ELF-1 (cell line): ENCODE measurements around the gene ZFP36.

ENCODE experiments used
- DNase-seq: peaks from one replicate; pipeline ENCODE4 v3.0.0-alpha.2; 2016; ENCODE audit warnings: low read depth, low spot score

The ZFP36 gene

DNA sequence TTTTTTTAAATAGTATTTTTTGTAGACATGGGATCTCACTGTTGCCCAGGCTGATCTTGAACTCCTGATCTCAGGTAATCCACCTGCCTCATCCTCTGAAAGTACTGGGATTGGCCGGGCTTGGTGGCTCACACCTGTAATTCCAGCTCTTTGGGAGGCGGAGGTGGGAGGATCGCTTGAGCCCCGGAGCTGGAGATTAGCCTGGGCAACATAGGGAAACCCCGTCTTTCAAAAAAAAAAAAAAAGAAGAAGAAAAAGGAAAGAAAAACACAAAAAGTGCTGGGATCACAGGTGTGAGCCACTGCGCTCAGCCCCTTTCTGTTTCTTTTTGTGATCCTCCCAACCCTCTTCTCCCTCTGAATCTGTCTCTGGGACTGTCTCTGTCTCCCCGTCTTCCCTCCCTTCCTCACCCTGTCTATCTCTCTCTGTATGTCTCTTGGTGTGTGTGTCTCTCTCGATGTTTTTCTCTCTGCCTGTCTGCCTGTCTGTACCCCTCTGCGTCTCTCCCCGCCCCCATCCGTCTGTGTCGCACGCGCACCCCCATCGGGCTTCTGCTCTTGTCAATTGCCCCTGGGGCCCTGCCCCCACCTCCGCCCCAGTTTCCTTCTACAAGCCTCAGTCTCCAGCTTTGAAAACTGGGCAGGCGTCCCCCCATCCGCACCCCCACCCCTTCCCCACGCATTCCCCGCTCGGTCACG, 540 bp upstream of the ZFP36 start:
- DNase-seq: no peak

DNA sequence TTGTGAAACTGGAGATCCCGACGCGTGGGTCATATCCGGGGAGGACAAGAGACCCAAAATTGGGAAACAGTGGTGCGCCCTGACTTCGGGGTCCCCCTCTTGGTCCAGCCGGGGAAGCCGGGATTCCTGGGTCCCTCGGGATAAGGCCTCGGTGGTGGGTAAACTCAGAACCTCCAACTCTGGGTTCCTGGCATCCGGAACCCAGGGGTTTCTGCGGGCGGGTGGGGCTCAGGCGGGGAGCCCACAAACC, 688 bp downstream of the ZFP36 start:
- no peak for DNase-seq

DNA sequence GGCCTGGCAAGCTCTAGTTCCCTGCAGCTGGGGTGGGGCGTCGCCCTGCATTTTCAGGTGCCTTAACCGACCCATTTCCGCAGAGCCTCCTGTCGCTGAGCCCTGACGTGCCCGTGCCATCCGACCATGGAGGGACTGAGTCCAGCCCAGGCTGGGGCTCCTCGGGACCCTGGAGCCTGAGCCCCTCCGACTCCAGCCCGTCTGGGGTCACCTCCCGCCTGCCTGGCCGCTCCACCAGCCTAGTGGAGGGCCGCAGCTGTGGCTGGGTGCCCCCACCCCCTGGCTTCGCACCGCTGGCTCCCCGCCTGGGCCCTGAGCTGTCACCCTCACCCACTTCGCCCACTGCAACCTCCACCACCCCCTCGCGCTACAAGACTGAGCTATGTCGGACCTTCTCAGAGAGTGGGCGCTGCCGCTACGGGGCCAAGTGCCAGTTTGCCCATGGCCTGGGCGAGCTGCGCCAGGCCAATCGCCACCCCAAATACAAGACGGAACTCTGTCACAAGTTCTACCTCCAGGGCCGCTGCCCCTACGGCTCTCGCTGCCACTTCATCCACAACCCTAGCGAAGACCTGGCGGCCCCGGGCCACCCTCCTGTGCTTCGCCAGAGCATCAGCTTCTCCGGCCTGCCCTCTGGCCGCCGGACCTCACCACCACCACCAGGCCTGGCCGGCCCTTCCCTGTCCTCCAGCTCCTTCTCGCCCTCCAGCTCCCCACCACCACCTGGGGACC, 1.2 kb downstream of the ZFP36 start:
- no peak for DNase-seq

DNA sequence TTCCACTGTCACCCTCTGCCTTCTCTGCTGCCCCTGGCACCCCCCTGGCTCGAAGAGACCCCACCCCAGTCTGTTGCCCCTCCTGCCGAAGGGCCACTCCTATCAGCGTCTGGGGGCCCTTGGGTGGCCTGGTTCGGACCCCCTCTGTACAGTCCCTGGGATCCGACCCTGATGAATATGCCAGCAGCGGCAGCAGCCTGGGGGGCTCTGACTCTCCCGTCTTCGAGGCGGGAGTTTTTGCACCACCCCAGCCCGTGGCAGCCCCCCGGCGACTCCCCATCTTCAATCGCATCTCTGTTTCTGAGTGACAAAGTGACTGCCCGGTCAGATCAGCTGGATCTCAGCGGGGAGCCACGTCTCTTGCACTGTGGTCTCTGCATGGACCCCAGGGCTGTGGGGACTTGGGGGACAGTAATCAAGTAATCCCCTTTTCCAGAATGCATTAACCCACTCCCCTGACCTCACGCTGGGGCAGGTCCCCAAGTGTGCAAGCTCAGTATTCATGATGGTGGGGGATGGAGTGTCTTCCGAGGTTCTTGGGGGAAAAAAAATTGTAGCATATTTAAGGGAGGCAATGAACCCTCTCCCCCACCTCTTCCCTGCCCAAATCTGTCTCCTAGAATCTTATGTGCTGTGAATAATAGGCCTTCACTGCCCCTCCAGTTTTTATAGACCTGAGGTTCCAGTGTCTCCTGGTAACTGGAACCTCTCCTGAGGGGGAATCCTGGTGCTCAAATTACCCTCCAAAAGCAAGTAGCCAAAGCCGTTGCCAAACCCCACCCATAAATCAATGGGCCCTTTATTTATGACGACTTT, 2.0 kb downstream of the ZFP36 start:
- DNase-seq: no peak

DNA sequence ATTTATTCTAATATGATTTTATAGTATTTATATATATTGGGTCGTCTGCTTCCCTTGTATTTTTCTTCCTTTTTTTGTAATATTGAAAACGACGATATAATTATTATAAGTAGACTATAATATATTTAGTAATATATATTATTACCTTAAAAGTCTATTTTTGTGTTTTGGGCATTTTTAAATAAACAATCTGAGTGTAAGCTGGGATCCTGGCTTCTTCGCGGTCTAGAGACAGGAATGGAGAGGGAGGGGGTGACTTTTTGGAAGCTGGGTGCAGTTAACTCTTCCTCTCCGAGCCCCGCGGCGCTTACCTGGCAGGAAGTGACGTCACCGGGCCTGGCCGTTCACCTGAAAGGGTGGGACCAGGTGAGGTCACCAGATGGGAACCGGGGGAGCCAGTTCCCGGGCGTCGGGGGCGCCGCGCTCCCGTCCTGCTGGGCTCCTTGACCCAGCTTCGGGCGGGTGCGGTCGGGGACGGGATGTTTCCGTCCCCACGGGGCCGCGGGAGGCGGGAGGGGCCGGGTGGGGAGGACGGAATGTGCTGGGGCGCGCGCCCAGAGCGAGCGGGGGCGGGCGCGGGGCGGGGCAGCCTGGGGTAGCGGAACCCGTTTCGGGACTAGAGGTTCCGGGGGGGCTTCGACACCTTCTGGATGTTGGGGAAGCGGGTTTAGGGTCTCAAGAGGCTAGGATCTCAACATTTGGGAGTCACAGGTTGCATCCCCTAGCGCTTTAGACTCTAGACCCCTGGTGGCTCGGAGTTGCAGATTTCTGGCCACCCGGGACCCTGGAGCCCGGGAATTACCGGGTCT, 2.8 kb downstream of the ZFP36 start:
- DNase-seq: peak; percentile 87

DNA sequence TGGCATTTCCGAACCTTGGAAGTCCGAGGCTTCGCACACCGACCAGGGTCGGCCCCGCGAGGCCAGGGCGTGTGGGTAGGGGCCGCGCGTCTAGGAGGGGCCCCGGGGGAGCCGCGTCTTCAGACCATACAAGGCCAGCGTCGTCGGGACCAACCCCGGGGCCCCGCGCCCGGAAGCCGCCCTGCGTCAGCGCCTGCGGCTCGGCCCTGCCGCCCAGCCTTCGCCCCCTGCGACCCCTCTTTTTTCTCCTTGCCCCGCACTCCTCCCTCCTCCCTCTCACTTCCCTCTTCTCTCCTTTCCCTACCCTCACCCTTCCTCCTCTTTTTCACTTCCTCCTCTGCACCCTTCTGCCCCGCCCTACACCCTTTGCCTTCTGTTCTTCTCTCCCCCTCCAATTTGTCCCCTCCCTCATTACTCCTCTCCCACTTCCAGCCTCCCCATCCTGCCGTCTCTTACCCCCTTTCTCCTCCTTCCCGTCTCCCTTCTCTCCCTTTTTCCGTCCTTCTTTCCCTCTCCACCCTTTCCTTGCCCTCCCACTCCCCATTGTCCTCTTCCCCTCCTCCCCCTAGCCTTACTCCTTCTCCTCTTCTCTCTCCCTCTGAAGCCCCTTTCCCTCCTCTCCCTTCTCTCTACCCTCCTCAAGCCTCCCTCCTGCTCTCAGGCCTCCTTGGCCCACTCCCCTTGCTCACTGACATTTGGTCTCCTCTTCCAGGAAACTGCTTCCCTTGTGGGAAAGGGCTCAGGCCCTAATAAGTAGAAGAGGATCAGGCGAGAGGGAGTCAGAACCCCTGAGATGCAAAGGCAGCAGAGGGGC, 3.6 kb downstream of the ZFP36 start:
- DNase-seq: peak; percentile 67

DNA sequence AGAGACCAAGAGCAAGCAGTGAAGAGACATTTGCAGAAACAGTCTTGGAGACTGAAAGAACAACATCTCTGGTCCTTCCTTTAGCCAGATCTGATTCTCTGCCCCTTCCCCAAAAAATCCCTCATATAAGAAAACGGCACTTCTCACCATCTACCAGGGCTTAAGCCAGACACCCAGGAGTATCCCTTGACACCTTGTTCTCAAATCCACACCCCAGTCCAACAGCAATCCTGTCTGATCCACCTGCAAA, 4.1 kb downstream of the ZFP36 start:
- no peak for DNase-seq

DNA sequence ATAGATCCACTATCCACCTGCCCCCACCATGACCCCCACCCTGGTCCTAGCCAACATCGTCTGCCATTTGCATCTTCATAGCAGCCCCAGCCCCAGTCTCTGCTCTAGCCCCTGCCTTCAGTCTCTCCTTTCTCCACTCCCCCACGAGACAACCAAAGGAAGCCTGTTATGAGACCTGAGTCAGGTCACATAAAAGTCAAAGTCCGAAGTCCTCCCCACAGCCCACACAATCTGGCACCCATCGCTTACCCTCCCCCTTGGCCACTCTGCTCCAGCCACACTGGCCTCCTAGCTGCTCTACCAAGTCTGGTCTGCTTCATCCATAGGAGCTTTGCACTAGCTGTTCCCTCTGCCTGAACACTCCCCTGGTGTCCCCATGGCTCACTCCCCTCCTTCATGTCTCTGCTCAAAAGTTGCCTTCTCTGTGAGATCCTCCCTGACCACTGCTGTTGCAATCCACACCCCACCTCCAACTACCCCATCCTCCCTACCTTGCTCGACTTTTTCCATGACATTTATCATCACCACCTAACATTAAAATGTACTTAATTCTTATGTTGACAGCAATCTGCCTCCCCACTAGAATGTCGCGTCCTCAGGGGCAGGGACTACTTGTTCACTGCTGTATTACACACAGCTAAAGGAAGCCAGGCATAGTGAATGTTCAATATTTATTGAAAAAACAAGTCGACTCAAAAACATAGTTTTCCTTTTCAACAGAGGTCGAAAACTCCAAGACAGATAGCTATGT, 4.6 kb downstream of the ZFP36 start:
- DNase-seq: peak; percentile 29

DNA sequence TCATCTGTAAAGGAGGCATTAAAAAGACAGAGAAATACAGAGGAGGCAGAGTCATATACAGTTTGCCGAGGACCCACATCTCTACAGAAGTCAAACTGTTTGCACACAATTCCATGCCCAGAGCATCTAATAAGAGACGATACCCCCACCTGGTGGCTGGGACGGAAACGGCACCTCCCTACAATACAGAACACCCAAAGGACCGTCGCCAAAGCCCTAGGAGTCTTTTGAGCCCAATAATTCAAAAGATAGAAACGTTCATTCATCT, 5.1 kb downstream of the ZFP36 start:
- no peak for DNase-seq

DNA sequence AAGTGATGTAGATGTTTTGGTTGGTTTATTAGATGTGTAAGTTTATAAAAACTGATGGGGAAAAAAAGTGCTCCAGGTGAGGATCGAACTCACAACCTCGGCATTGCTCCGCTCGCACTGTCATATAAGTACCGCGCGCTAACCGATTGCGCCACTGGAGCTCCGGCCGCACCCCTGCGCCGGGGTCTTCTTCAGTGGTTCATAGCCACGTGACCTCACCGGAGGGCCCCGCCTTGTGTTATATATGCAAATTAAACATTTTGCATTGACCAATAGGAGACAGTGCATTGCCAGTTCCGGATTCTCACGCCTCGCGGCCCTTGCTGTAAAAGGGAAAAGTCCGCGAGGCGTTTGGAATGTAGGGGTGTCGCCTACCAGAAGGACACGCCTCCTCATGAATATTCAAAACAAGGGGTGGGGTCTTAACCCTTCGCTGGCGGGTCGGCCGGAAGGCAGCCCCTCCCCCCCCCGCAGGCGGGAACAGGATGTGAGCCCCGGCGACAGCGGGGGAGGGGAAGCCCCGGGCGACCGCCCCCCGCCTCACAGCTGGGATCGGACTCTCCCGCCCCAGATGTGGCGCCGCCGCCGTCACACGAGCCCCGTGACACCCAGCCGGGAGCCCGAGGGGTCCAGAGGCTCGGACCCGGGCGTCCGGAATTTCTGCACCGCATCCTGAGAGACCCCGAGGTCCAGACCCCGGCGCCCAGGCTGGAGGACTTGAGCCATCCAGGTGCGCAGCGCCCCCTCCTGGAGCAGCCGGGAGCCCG, 5.6 kb downstream of the ZFP36 start, which contains the start of gene PLEKHG2:
TSS of gene PLEKHG2 (plus strand) at position 570 of the 767 bp plus-strand sequence. CDS start 1,418 bp downstream, outside the sequence.
- DNase-seq: peak; percentile 100

DNA sequence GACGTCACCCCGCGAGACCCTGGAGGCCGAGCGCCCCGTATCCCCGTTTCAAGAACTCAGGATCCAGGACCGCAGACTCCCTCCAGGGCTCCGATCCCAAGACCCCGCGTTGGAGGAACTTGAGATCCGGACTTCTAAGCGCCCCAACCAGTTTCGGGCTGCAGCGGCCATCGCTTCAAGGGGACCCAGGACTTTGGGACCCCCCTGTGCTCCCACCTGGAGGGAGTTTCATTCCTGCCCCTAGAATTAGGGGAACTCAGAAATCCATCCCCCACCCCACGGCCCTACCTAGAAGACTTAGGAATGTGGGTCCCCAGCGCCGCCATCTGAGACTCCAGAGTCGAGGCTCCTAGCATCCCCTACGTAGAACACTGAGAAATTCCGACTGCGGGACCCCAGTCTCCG, 6.2 kb downstream of the ZFP36 start:
- DNase-seq: no peak

DNA sequence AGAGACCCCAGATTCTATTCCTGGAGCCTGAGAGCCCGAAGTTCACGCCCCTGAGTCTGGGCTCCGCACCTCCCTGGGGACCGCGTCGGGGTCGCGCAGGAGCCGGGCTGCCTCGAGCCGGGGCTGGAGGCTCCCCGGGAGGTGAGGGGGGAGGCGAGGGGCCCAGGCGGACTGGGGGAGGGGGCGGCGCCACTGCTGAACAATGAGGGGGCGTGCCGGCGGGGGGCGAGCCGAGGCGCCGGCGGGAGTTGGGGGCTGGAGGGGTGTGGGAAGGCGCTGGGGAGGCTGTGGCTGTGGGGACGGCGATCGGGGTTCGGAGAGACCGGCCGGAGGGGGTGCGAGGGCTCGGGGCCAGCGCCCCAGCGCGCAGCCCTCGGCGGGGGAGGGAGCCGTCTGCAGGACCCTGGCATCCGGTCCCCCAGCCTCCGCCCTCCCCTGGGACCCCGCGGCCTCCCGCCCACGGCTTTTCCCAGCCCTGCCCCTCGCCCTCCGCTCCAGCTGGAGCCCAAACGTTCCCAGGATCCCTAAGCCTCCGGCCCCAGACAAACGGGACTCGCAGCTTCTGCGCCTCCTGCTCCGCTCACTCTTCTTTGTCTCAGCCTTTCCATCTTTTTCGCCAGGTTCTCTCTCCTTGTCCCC, 6.7 kb downstream of the ZFP36 start:
- no peak for DNase-seq

DNA sequence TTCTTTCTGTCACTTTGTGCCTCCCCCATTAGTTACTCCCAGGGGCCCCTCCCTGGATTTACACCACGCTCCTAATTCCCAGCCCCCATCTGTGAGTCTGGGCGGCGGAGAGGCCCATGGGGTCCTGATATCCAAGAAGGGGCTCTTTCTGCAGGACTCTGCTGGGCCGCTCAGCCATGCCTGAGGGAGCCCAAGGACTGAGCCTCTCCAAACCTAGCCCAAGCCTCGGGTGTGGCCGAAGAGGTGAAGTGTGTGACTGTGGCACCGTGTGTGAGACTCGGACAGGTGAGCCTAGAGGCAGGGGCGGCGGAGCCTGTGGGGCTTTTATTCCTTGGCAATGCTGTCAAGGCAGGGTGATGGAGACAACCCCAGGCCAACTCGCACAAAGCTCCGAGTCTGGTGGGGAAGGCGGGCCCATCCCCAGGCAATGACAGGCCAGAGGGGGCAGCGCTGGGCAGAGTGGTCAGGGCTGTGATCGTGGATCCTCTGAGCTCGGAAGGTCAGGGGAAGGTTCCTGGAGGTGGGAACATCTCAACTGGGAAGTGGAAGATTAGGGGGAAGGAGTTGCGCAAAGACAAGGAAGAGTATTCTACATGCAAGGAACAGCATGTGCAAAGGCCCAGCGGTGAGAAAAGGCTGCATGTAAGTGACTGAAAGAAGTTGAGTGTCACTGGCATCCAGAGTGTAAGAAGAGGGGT, 7.4 kb downstream of the ZFP36 start:
- no peak for DNase-seq

DNA sequence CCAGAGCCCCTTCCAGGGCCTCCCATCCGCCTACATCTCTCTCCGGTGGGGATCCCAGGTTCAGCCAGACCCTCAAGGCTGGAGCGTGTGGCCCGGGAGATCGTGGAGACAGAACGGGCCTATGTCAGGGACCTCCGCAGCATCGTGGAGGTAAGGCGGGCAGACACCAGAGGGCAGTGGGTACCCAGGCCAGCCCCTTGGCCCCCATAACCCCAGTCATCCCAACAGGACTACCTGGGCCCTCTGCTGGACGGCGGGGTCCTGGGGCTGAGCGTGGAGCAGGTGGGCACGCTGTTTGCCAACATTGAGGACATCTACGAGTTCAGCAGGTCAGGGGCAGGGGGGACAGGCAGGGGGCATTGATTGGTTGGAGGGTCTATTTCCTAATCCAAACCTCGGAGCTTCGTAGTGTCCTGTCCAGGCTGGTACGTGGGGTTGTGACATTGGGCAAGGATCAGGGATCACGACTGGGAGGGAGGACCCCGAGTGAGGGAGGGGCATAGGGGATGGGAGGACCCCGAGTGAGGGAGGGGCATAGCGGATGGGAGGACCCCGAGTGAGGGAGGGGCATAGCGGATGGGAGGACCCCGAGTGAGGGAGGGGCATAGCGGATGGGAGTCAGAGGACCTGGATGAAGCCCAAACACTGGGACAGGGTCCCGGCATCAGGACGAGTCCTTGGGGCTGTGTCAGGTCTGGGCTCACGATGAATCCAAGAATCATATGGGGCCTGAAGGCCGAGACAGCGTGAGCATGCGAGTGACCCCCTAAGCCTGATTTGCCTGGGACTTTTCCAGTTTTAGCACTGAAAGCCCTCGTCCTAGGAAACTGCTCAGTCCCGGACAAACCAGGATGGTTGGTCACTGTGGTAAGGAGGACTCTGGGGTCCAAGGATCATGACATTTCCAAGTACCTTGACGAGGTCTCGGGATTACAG, 8.7 kb downstream of the ZFP36 start:
- DNase-seq: no peak

DNA sequence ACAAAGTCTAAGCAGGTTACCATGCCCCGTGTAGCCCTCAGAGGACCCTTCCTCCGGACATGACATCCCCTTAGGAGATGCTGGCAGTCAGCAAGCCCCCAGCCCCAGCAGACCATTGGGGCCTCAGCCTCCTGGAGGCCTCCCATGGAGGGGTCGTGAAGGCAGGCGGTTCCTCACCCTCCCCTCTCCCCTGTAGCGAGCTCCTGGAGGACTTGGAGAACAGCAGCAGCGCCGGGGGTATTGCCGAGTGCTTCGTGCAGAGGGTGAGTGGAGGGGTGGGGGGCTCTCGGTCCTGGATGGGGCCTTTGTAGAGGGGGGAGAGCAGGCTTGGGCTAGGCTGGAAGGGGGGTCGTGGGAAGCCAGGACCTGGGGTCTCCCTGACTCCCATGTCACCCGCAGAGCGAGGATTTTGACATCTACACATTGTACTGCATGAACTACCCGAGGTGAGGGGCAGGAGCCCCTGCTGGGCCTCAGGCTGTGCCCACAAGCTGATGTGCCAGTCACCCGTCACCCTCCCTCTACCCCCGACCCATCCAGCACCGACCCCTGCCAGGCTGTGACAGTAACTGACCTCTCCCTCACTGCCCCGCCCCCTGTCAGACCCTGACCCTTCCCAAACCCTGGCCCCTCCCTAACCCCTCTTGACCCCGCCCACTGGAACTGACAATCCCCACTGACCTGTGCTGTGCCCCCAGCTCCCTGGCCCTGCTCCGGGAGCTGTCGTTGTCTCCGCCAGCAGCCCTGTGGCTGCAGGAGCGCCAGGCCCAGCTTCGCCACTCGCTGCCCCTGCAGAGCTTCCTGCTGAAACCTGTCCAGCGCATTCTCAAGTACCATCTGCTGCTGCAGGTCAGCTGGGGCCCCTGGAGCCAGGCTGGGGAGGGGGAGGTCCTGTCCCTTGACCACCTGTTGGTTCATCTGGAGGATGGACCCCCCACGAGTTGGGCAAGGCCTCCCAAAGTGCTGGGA, 9.8 kb downstream of the ZFP36 start:
- no peak for DNase-seq

DNA sequence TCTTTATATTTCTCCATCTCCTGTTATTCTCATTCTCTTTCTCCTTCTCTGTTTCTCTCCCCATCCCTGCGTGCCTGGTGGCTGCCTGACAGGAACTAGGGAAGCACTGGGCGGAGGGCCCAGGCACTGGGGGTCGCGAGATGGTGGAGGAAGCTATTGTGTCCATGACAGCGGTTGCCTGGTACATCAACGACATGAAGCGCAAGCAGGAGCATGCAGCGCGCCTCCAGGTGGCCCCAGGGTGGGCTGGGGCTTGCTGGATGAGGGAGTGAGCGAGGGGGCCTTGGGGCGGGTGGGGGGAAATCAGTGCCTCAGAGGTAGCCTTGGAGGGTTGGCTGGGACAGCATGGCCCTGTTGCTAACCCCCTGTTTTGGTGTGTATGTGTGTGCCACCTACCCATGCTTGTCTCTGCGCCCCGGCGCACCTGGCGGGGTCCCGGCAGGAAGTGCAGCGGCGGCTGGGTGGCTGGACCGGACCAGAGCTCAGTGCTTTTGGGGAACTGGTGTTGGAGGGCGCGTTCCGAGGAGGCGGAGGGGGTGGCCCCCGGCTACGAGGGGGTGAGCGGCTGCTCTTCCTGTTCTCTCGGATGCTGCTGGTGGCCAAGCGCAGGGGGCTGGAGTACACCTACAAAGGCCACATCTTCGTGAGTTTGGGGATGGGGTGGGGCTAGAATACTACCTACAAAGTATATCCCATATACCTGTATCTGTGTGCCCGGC, 11.0 kb downstream of the ZFP36 start:
- DNase-seq: no peak
